Esophagus squamous epithelium (tissue), 4 donors: ENCODE measurements around the gene TMEM269.

Source experiments
- POLR2A ChIP-seq, 4 donors: fragments of 450-650 bp; IDR thresholded peaks; one replicate each; pipeline ENCODE4 v1.6.1; 2017; ENCODE audit warnings: antibody characterized with exemption in 4 of 4, mild to moderate bottlenecking in 4 of 4, moderate library complexity in 3 of 4
- TF ChIP-seq, protein P1 (sequence below), 6 experiments: fragments of 450-650 bp in 4 of 6; fragments of 200-600 bp in 2 of 6; sonication (generic) in 2 of 6; IDR thresholded peaks; one replicate each; pipeline ENCODE4 v1.5.1; 2016 to 2019; ENCODE audit warnings: antibody characterized with exemption in 6 of 6, mild to moderate bottlenecking in 4 of 6, moderate library complexity in 4 of 6

GRCh38 chr1:42741706-42742105 is 43.1 kb upstream of the TMEM269 start:
- TF ChIP-seq, protein P1, sequence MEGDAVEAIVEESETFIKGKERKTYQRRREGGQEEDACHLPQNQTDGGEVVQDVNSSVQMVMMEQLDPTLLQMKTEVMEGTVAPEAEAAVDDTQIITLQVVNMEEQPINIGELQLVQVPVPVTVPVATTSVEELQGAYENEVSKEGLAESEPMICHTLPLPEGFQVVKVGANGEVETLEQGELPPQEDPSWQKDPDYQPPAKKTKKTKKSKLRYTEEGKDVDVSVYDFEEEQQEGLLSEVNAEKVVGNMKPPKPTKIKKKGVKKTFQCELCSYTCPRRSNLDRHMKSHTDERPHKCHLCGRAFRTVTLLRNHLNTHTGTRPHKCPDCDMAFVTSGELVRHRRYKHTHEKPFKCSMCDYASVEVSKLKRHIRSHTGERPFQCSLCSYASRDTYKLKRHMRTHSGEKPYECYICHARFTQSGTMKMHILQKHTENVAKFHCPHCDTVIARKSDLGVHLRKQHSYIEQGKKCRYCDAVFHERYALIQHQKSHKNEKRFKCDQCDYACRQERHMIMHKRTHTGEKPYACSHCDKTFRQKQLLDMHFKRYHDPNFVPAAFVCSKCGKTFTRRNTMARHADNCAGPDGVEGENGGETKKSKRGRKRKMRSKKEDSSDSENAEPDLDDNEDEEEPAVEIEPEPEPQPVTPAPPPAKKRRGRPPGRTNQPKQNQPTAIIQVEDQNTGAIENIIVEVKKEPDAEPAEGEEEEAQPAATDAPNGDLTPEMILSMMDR (IDR thresholded peaks at IDR 0.05) = no peak
- TF ChIP-seq POLR2A (IDR thresholded peaks at IDR 0.05) = no peak
